Measurements from ENCODE around the gene SLC22A15.
"Not testable (repeated sequence)": the region's sequence is repeated elsewhere in the genome, so short reads cannot be mapped to it uniquely, and the experiment has no call there.

The SLC22A15 gene

DNA sequence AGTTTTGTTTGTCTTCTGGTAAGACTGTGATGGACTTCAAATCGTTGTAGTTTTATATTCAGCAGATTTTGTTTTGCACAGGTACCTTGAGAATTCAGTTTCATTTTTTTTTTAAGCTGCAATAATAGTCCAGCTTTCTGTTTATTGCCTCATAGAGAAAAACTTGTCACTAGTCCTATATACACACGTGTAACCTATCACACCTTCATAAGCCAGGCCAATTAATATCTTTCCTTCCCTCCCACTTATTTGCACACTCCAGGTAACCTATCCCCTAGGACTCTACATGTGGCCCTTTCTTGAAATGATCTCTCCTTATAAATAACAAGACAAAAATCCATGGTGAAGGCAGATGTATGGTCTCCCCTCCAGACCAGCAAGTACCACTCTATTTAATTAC lies 62.4 kb downstream of the SLC22A15 start:
- Histone ChIP-seq H3K9me3 (ENCODE audit: insufficient read depth, low read depth, low read length) (no peaks in the 10 kb centered on the region), H3K27ac (ENCODE audit: low read length) (no peak overlapping the region), H3K4me1 (ENCODE audit: insufficient read depth, low read length) (no peaks in the 10 kb centered on the region), H3K36me3 (ENCODE audit: insufficient read depth, low read depth, low read length) (no peaks in the 10 kb centered on the region), H3K27me3 (ENCODE audit: insufficient read depth, low read length) (no peaks in the 10 kb centered on the region), H3K9ac (ENCODE audit: low read depth, low read length) (no peak overlapping the region), H3K4me3 (ENCODE audit: low read length) (no peak overlapping the region)

DNA sequence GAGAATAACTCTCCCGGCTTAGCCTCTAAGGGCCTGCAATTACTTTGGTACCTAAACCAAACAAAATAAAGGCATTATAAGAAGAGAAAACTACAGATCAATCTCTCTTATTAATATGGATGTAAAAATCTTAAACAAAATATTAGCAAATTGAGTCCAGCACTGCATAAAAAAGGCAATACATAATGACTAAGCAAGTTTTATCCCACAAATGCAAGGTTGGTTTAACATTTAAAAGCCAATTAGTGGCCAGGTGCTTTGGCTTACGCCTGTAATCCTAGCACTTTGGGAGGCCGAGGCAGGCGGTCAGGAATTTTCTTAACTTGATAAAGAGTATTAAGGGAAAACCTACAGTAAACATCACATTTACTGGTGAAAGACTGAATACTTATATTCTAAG lies 67.8 kb downstream of the SLC22A15 start:
- peaks cover 19% of the 10 kb centered on the region for H3K9me3 ChIP-seq (ENCODE audit: insufficient read depth, low read depth, low read length)
- H3K4me3 ChIP-seq (ENCODE audit: low read length): no peak overlapping the region
- no peaks in the 10 kb centered on the region for H3K27me3 ChIP-seq (ENCODE audit: insufficient read depth, low read length)
- no peaks in the 10 kb centered on the region for H3K36me3 ChIP-seq (ENCODE audit: insufficient read depth, low read depth, low read length)
- no peak overlapping the region for H3K9ac ChIP-seq (ENCODE audit: low read depth, low read length)
- no peak overlapping the region for H3K27ac ChIP-seq (ENCODE audit: low read length)
- H3K4me1 ChIP-seq (ENCODE audit: insufficient read depth, low read length): no peaks in the 10 kb centered on the region

DNA sequence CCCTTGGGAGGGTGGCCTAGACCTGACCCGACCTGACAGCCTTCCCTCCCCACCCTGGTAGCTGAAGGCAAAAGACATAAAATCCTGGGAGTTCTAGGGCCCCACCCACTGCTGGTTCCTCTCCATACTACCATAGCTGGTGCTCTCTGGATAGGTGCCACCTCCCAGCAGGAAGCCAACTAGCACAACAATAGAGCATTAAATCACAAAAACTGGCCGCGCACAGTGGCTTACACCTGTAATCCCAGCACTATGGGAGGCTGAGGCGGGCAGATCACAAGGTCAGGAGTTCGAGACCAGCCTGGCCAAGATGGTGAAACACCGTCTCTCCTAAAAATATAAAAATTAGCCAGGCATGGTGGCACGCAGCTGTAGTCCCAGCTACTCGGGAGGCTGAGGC lies 70.6 kb downstream of the SLC22A15 start:
- H3K9ac ChIP-seq (ENCODE audit: low read depth, low read length); H3K27me3 ChIP-seq (ENCODE audit: insufficient read depth, low read length); H3K4me1 ChIP-seq (ENCODE audit: insufficient read depth, low read length); H3K36me3 ChIP-seq (ENCODE audit: insufficient read depth, low read depth, low read length); H3K4me3 ChIP-seq (ENCODE audit: low read length); H3K27ac ChIP-seq (ENCODE audit: low read length): not testable (repeated sequence)
- peaks cover 33% of the 10 kb centered on the region for H3K9me3 ChIP-seq (ENCODE audit: insufficient read depth, low read depth, low read length)

DNA sequence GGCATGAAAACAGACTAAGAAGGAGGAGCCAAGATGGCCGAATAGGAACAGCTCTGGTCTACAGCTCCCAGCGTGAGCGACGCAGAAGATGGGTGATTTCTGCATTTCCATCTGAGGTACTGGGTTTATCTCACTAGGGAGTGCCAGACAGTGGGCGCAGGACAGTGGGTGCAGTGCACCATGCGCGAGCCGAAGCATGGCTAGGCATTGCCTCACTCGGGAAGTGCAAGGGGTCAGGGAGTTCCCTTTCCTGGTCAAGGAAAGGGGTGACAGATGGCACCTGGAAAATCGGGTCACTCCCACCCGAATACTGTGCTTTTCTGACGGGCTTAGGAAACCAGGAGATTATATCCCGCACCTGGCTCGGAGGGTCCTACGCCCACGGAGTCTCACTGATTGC lies 75.6 kb downstream of the SLC22A15 start:
- not testable (repeated sequence) for H3K4me1 ChIP-seq (ENCODE audit: insufficient read depth, low read length); H3K9ac ChIP-seq (ENCODE audit: low read depth, low read length); H3K36me3 ChIP-seq (ENCODE audit: insufficient read depth, low read depth, low read length); H3K4me3 ChIP-seq (ENCODE audit: low read length); H3K27ac ChIP-seq (ENCODE audit: low read length); H3K27me3 ChIP-seq (ENCODE audit: insufficient read depth, low read length)
- peaks cover 23% of the 10 kb centered on the region for H3K9me3 ChIP-seq (ENCODE audit: insufficient read depth, low read depth, low read length)

DNA sequence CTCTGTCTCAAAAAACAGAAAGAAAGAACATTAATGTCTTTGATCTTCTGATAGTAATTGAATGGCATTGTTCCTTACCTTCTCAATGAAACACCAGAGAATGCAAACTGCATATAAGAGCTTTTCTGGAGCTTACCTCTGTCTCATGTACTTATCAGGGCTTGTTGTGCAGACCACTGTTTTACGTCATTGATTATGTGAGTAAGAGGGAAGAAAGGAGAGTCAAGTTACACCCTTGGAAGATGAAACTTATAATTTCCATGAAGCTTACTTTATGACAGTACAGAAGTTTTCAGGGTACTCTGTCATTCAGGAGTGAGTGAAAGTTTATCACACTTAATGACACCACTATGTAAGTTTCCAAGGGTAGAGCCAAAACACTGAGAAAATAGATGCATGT lies 85.9 kb downstream of the SLC22A15 start:
- Histone ChIP-seq H3K4me1 (ENCODE audit: insufficient read depth, low read length) (no peaks in the 10 kb centered on the region), H3K4me3 (ENCODE audit: low read length) (no peak overlapping the region), H3K9ac (ENCODE audit: low read depth, low read length) (no peak overlapping the region), H3K36me3 (ENCODE audit: insufficient read depth, low read depth, low read length) (peaks cover 7% of the 10 kb centered on the region; the same call in 1 of the 2 replicates), H3K27ac (ENCODE audit: low read length) (no peak overlapping the region), H3K9me3 (ENCODE audit: insufficient read depth, low read depth, low read length) (no peaks in the 10 kb centered on the region; the same call in 1 of the 2 replicates), H3K27me3 (ENCODE audit: insufficient read depth, low read length) (no peaks in the 10 kb centered on the region)

DNA sequence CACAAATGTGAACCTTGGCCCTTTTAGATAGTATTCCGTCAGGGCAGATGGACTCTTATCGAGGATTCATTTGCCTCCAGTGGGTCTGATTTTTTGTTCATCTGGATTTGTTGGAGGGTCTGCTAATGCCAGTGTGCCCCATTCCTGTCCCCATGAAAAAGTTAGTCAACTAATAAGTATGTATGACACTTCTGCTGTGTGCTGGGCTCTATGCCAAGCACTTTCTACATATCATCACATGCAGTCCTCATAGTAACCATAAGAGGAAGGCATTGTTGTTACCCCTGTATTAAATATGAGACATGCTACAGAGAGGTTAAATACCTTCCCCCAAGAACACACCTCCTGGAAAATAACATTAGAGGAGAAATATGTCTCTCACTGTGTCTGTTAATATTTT lies 88.3 kb downstream of the SLC22A15 start:
- no peak overlapping the region for H3K27ac ChIP-seq (ENCODE audit: low read length)
- H3K4me3 ChIP-seq (ENCODE audit: low read length): no peak overlapping the region
- no peak overlapping the region for H3K9ac ChIP-seq (ENCODE audit: low read depth, low read length)
- no peaks in the 10 kb centered on the region for H3K9me3 ChIP-seq (ENCODE audit: insufficient read depth, low read depth, low read length)
- no peaks in the 10 kb centered on the region for H3K27me3 ChIP-seq (ENCODE audit: insufficient read depth, low read length)
- no peaks in the 10 kb centered on the region for H3K4me1 ChIP-seq (ENCODE audit: insufficient read depth, low read length)
- H3K36me3 ChIP-seq (ENCODE audit: insufficient read depth, low read depth, low read length): peaks cover 8% of the 10 kb centered on the region; the same call in 1 of the 2 replicates

DNA sequence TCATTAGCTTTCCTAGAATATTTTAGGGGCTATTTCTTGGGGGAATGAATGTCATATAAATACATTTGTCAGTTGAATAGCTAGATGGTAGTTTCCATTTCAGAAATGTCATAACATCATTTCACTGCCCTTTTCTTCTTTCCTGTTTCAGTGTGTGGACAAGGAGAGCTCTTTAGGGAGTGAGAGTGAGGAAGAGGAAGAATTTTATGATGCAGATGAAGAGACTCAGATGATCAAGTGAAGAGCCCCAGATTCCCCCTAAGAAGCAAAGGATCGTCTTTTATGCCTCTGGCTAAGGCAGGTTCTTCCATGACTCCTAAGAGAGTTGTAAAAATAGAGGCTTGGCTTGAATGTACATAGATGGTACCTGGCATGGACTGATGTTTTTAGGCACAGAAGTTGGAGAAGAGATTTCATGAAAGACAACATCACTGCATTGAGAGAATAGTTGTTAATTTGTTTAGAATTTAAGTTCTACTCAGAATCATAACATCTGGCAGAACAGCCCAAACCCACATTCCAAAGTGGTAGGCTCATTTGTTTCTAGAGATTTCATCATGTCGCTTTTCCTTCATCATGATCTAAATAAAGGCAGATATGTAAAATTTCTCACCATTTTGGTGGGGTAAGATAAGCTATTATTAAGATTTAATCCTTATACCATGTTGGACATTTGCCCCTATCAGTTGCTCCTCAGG lies 90.7 kb downstream of the SLC22A15 start:
- no peaks in the 10 kb centered on the region for H3K27me3 ChIP-seq (ENCODE audit: insufficient read depth, low read length)
- no peaks in the 10 kb centered on the region for H3K4me1 ChIP-seq (ENCODE audit: insufficient read depth, low read length)
- no peaks in the 10 kb centered on the region for H3K9me3 ChIP-seq (ENCODE audit: insufficient read depth, low read depth, low read length)
- H3K27ac ChIP-seq (ENCODE audit: low read length): no peak overlapping the region
- peaks cover 8% of the 10 kb centered on the region; the same call in 1 of the 2 replicates for H3K36me3 ChIP-seq (ENCODE audit: insufficient read depth, low read depth, low read length)
- no peak overlapping the region for H3K4me3 ChIP-seq (ENCODE audit: low read length)
- no peak overlapping the region for H3K9ac ChIP-seq (ENCODE audit: low read depth, low read length)

DNA sequence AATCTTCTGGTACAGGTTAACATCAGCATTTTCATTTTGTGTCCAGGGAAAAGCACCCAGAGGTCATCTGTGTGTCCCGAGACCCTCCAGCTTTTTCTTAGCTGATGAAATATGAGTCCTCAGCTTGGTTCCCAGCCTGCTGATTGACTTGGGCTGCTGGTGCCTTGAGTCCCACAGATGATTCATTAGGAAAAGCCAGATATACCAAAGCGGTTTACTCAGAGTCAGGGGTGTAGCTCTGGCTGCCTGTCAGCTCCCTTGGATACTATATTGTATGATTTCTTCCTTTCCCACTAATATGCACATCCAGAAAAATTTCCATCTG lies 91.2 kb downstream of the SLC22A15 start:
- no peaks in the 10 kb centered on the region for H3K4me1 ChIP-seq (ENCODE audit: insufficient read depth, low read length)
- H3K27me3 ChIP-seq (ENCODE audit: insufficient read depth, low read length): no peaks in the 10 kb centered on the region
- H3K9ac ChIP-seq (ENCODE audit: low read depth, low read length): no peak overlapping the region
- peaks cover 8% of the 10 kb centered on the region; the same call in 1 of the 2 replicates for H3K36me3 ChIP-seq (ENCODE audit: insufficient read depth, low read depth, low read length)
- no peak overlapping the region for H3K4me3 ChIP-seq (ENCODE audit: low read length)
- no peak overlapping the region for H3K27ac ChIP-seq (ENCODE audit: low read length)
- H3K9me3 ChIP-seq (ENCODE audit: insufficient read depth, low read depth, low read length): no peaks in the 10 kb centered on the region

DNA sequence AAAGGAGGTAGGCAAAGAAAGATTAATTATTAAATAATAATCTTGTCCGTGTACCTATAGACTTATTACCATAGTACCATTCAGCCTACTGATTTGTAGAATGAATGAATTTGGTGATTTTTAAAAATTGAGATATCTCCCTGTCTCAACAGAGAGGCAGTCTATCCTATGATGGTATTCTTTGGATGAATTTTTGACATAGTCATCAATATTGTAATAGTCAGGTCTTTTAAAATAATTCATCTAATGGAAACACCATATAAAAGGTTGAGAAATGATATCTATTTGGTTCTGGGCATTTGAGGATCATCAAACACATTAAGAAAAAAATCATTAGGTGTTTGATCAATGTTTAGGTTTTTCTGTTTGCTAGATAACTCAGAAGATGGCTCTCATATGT lies 99.3 kb downstream of the SLC22A15 start:
- Histone ChIP-seq H3K27me3 (ENCODE audit: insufficient read depth, low read length) (no peaks in the 10 kb centered on the region), H3K9me3 (ENCODE audit: insufficient read depth, low read depth, low read length) (no peaks in the 10 kb centered on the region), H3K9ac (ENCODE audit: low read depth, low read length) (no peak overlapping the region), H3K4me1 (ENCODE audit: insufficient read depth, low read length) (no peaks in the 10 kb centered on the region), H3K4me3 (ENCODE audit: low read length) (no peak overlapping the region), H3K27ac (ENCODE audit: low read length) (no peak overlapping the region), H3K36me3 (ENCODE audit: insufficient read depth, low read depth, low read length) (no peaks in the 10 kb centered on the region)

DNA sequence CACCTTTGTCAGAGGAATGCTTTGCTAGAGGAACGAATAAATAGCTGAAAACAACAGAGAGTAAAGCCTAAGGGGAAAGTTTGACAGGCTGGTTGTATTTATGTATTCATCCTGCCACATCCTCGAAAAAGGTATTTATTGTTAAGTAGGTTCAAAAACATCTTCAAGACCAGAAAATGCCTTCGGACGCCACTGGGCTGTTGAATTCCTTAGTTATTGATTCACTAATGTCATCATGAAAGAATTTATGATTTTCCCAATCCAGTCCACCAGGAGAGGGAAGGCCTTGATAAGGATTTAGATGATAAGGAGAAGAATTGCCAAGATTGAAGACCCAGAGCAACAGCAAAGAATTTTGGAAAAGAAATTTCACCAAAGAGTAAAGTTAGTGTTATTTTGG lies 99.7 kb downstream of the SLC22A15 start:
- no peak overlapping the region for H3K27ac ChIP-seq (ENCODE audit: low read length)
- H3K9ac ChIP-seq (ENCODE audit: low read depth, low read length): no peak overlapping the region
- H3K9me3 ChIP-seq (ENCODE audit: insufficient read depth, low read depth, low read length): no peaks in the 10 kb centered on the region
- no peak overlapping the region for H3K4me3 ChIP-seq (ENCODE audit: low read length)
- H3K27me3 ChIP-seq (ENCODE audit: insufficient read depth, low read length): no peaks in the 10 kb centered on the region
- H3K4me1 ChIP-seq (ENCODE audit: insufficient read depth, low read length): no peaks in the 10 kb centered on the region
- no peaks in the 10 kb centered on the region for H3K36me3 ChIP-seq (ENCODE audit: insufficient read depth, low read depth, low read length)

DNA sequence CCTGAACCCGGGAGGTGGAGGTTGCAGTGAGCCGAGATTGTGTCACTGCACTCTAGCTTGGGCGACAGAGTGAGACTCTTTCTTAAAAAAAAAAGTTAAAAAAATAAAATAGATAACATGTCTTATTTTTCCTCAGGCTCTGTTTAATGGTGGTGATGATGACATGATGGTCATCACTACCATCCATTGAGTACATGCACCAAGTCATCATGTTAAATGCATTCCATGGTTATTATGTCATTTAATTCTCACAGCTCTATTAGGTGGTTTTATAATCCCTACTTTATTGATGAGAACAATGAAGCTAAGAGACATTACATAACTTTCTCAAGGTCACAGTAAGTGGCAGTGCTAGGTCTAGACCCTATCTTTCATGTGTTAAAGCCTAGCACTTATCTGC lies 100.5 kb downstream of the SLC22A15 start:
- no peak overlapping the region for H3K9ac ChIP-seq (ENCODE audit: low read depth, low read length)
- no peaks in the 10 kb centered on the region for H3K27me3 ChIP-seq (ENCODE audit: insufficient read depth, low read length)
- H3K9me3 ChIP-seq (ENCODE audit: insufficient read depth, low read depth, low read length): no peaks in the 10 kb centered on the region
- H3K27ac ChIP-seq (ENCODE audit: low read length): no peak overlapping the region
- H3K4me1 ChIP-seq (ENCODE audit: insufficient read depth, low read length): no peaks in the 10 kb centered on the region
- H3K36me3 ChIP-seq (ENCODE audit: insufficient read depth, low read depth, low read length): no peaks in the 10 kb centered on the region
- H3K4me3 ChIP-seq (ENCODE audit: low read length): no peak overlapping the region

DNA sequence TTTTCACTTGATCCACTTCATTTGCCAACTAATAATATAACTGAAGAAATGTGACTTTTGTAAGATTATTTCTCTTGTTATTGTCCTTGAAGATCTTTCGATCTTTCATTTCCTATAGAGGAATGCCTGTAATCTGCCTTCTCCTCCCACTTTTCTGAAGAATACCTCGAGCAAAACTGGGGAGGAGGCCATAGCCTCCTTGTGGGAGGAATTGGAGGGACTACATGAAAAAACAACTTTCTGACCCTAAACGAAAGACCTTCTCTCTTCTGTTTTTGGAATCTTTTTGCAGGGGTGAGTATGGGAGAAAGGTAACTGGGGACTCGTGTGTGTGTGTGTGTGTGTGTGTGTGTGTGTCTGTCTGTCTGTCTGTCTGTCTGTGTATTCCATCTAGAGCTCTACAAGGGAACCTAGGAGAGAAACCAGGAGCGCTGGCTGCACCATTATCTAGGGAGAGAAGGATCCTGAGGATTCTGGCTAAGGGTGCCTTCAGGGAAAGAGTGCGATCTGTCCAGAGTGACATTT lies 102.4 kb downstream of the SLC22A15 start:
- Histone ChIP-seq H3K27me3 (ENCODE audit: insufficient read depth, low read length) (no peaks in the 10 kb centered on the region), H3K9ac (ENCODE audit: low read depth, low read length) (no peak overlapping the region), H3K27ac (ENCODE audit: low read length) (no peak overlapping the region), H3K4me1 (ENCODE audit: insufficient read depth, low read length) (no peaks in the 10 kb centered on the region), H3K9me3 (ENCODE audit: insufficient read depth, low read depth, low read length) (no peaks in the 10 kb centered on the region), H3K36me3 (ENCODE audit: insufficient read depth, low read depth, low read length) (no peaks in the 10 kb centered on the region), H3K4me3 (ENCODE audit: low read length) (no peak overlapping the region)
